ENCODE measurements around the gene DNAH2.

The DNAH2 gene

DNA sequence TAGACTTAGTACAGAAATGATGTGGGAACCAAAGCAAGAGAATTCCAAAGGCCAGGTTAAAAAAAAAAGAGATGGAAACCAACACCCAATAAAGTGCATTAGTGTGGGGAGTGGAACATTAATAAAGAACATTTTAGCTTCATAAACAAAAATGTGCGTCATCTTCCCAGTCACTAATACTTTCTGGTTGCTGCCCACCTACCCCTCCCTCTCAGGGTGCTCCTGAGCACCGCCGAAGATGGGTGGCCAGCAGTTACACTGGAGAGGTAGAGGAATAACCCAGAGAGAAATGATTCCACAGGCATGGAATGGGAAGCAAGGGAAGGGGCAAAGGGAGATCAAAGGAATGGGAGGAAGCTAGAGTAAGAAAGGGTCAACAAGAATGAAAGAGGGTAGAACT, 165.1 kb downstream of the DNAH2 start:
- no peak overlapping the region for H3K4me3 ChIP-seq (ENCODE audit: low read depth, low read length)
- ChIA-PET POLR2A (interaction anchor here (0.6 kb wide), 1 partner anchor 38 kb away, joined by 3 read pairs; no protein-coding TSS in a partner anchor), CTCF (interaction anchor here (0.8 to 1.8 kb wide), 10 partner anchors 12 to 176 kb away, joined by 3 to 9 read pairs (median 4); no protein-coding TSS in a partner anchor)
- no peak for DNase-seq (ENCODE audit: low read depth, low spot score)
- TF ChIP-seq, protein P1, sequence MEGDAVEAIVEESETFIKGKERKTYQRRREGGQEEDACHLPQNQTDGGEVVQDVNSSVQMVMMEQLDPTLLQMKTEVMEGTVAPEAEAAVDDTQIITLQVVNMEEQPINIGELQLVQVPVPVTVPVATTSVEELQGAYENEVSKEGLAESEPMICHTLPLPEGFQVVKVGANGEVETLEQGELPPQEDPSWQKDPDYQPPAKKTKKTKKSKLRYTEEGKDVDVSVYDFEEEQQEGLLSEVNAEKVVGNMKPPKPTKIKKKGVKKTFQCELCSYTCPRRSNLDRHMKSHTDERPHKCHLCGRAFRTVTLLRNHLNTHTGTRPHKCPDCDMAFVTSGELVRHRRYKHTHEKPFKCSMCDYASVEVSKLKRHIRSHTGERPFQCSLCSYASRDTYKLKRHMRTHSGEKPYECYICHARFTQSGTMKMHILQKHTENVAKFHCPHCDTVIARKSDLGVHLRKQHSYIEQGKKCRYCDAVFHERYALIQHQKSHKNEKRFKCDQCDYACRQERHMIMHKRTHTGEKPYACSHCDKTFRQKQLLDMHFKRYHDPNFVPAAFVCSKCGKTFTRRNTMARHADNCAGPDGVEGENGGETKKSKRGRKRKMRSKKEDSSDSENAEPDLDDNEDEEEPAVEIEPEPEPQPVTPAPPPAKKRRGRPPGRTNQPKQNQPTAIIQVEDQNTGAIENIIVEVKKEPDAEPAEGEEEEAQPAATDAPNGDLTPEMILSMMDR (IDR thresholded peaks at IDR 0.05; ENCODE audit: insufficient read depth, low read length, missing control alignments) = no peak
